SU-DHL-6 (cell line): ENCODE results near the gene OBI1.

ENCODE experiments used
- EZH2phosphoT487 ChIP-seq: fragments of 200-600 bp; sonication (generic), shearing (Covaris generic); conservative IDR thresholded peaks from 2 replicates; pipeline ENCODE4 v1.6.1; 2018; ENCODE audit warnings: mild to moderate bottlenecking, antibody characterized with exemption, low read length, moderate library complexity, mixed read lengths
- TF ChIP-seq, protein P1 (sequence below): fragments of 200-600 bp; sonication (generic); IDR thresholded peaks from one replicate; pipeline ENCODE4 v1.5.1; 2017; ENCODE audit warnings: antibody characterized with exemption, mild to moderate bottlenecking, low read length, moderate library complexity; ENCODE audit not compliant: insufficient read depth, poor library complexity, severe bottlenecking

- TF ChIP-seq, protein P1, sequence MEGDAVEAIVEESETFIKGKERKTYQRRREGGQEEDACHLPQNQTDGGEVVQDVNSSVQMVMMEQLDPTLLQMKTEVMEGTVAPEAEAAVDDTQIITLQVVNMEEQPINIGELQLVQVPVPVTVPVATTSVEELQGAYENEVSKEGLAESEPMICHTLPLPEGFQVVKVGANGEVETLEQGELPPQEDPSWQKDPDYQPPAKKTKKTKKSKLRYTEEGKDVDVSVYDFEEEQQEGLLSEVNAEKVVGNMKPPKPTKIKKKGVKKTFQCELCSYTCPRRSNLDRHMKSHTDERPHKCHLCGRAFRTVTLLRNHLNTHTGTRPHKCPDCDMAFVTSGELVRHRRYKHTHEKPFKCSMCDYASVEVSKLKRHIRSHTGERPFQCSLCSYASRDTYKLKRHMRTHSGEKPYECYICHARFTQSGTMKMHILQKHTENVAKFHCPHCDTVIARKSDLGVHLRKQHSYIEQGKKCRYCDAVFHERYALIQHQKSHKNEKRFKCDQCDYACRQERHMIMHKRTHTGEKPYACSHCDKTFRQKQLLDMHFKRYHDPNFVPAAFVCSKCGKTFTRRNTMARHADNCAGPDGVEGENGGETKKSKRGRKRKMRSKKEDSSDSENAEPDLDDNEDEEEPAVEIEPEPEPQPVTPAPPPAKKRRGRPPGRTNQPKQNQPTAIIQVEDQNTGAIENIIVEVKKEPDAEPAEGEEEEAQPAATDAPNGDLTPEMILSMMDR: no peak
- TF ChIP-seq EZH2phosphoT487: no peak
These were observed 55.6 kb downstream of the OBI1 start, which contains the start of gene POU4F1 for GRCh38 chr13:78603240-78603957.
